Body of pancreas (tissue), 4 donors: ENCODE data around the gene FBXL17.

Experiments used
- POLR2A ChIP-seq, 3 donors: fragments of 450-650 bp; IDR thresholded peaks; one replicate each; pipeline ENCODE4 v1.6.1; 2016; ENCODE audit warnings: antibody characterized with exemption in 3 of 3, mild to moderate bottlenecking in 2 of 3
- TF ChIP-seq, protein P1 (sequence below), 7 experiments: fragments of 450-650 bp in 4 of 7; fragments of 200-600 bp in 3 of 7; sonication (generic) in 3 of 7; IDR thresholded peaks; one replicate each; pipeline ENCODE4 v1.5.1; 2016 to 2019; ENCODE audit warnings: antibody characterized with exemption in 7 of 7

DNA sequence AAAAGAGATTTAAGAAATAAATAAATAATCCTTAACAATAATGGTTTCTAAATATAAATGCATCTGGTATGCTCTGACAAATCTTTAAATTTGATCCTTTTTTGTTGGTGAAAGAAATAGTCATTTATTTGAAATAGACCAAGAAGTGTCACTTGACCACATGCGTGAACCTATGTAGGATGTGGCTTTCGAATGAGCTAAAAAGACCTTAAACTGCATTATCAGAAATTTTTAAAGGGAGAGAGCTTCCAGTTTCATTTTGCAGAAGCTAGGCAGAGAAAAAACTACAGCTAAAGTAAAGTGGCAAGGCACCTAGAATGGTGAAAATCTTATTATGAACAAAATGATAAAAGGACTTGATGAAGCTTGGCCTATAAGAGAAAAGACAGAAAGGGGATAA is 402.0 kb downstream of the FBXL17 start:
- TF ChIP-seq, protein P1, sequence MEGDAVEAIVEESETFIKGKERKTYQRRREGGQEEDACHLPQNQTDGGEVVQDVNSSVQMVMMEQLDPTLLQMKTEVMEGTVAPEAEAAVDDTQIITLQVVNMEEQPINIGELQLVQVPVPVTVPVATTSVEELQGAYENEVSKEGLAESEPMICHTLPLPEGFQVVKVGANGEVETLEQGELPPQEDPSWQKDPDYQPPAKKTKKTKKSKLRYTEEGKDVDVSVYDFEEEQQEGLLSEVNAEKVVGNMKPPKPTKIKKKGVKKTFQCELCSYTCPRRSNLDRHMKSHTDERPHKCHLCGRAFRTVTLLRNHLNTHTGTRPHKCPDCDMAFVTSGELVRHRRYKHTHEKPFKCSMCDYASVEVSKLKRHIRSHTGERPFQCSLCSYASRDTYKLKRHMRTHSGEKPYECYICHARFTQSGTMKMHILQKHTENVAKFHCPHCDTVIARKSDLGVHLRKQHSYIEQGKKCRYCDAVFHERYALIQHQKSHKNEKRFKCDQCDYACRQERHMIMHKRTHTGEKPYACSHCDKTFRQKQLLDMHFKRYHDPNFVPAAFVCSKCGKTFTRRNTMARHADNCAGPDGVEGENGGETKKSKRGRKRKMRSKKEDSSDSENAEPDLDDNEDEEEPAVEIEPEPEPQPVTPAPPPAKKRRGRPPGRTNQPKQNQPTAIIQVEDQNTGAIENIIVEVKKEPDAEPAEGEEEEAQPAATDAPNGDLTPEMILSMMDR (IDR thresholded peaks at IDR 0.05): no peak
- TF ChIP-seq POLR2A (IDR thresholded peaks at IDR 0.05): no peak
